ENCODE data around the gene NR4A1.
"Not testable (repeated sequence)": the region's sequence is repeated elsewhere in the genome, so short reads cannot be mapped to it uniquely, and the experiment has no call there.

The NR4A1 gene

GRCh38 chr12:52082026-52082668, 30.9 kb downstream of the NR4A1 start:
- DNase-seq = no peak

GRCh38 chr12:52082669-52082987, 31.4 kb downstream of the NR4A1 start:
- no peak for DNase-seq

- DNase-seq = peak; percentile 71
Observed at GRCh38 chr12:52082988-52083637, 31.9 kb downstream of the NR4A1 start.

- no peak for DNase-seq
Observed at GRCh38 chr12:52083638-52083996, 32.4 kb downstream of the NR4A1 start.

- DNase-seq = no peak
Observed at GRCh38 chr12:52084491-52085231, 33.4 kb downstream of the NR4A1 start.

- no peak for DNase-seq
Observed at GRCh38 chr12:52085682-52086180, 34.5 kb downstream of the NR4A1 start.

- DNase-seq = no peak
Observed at GRCh38 chr12:52086366-52086765, 35.1 kb downstream of the NR4A1 start.

- DNase-seq = no peak
Observed at GRCh38 chr12:52086944-52087835, 35.9 kb downstream of the NR4A1 start.

GRCh38 chr12:52087961-52088820, 36.9 kb downstream of the NR4A1 start:
- DNase-seq = no peak

- no peak for DNase-seq
Observed at GRCh38 chr12:52089491-52089890, 38.2 kb downstream of the NR4A1 start.

- DNase-seq = no peak
Observed at GRCh38 chr12:52090291-52090690, 39.0 kb downstream of the NR4A1 start.

GRCh38 chr12:52091061-52091460, 39.8 kb downstream of the NR4A1 start:
- no peak for DNase-seq

GRCh38 chr12:52091869-52092268, 40.6 kb downstream of the NR4A1 start:
- no peak for DNase-seq

GRCh38 chr12:52093346-52093745, 42.1 kb downstream of the NR4A1 start:
- no peak for DNase-seq

- no peak for DNase-seq
Observed at GRCh38 chr12:52096332-52097044, 45.2 kb downstream of the NR4A1 start.

GRCh38 chr12:52097045-52097666, 45.9 kb downstream of the NR4A1 start:
- no peak for DNase-seq

GRCh38 chr12:52104431-52105089, 53.3 kb downstream of the NR4A1 start:
- DNase-seq = not testable (repeated sequence)

Data from stimulated activated CD4-positive, alpha-beta T cell treated with anti-CD3 and anti-CD28 coated beads, Interleukin-4, amount 100 ng/mL, for 1 hour (primary cell).